ENCODE results near the gene RAD23A.

Gene RAD23A

DNA sequence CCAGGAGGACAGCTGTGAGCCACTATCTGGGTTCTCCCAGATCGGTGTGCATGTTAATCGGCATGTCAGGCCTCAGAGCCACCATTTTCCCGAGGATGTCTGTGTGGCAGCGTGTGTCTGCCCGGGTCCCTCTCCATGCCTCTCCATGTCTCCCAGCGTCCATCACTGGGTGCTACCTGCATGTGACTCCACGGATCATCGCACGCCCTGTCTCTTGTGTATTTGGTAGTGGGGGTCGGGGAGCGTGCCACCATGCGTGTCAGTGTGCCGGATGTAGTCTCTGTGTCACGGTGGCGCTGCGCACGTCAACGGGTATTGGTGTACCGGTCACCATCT is 55.5 kb downstream of the RAD23A start:
- TF ChIP-seq CTCF (conservative IDR thresholded peaks at IDR 0.05; ENCODE audit: low read depth): no peak
- H3K27ac ChIP-seq: peak overlapping the region; percentile 98
- ChIA-PET POLR2A (ENCODE audit: low non-redundant PET) (no interaction called here), CTCF (interaction anchor here (1.3 kb wide), 2 partner anchors 9 to 33 kb away, joined by 3 to 6 read pairs; no protein-coding TSS in a partner anchor)
- DNase-seq (ENCODE audit: low spot score): no peak

- ChIA-PET POLR2A (ENCODE audit: low non-redundant PET) (no interaction called here), CTCF (interaction anchor here (1.3 kb wide), 2 partner anchors 9 to 32 kb away, joined by 3 to 6 read pairs; no protein-coding TSS in a partner anchor)
- DNase-seq (ENCODE audit: low spot score): no peak
- no peak for TF ChIP-seq CTCF (conservative IDR thresholded peaks at IDR 0.05; ENCODE audit: low read depth)
- H3K27ac ChIP-seq: peak overlapping the region; percentile 98
Observed at GRCh38 chr19:13001502-13002165, 56.0 kb downstream of the RAD23A start.

DNA sequence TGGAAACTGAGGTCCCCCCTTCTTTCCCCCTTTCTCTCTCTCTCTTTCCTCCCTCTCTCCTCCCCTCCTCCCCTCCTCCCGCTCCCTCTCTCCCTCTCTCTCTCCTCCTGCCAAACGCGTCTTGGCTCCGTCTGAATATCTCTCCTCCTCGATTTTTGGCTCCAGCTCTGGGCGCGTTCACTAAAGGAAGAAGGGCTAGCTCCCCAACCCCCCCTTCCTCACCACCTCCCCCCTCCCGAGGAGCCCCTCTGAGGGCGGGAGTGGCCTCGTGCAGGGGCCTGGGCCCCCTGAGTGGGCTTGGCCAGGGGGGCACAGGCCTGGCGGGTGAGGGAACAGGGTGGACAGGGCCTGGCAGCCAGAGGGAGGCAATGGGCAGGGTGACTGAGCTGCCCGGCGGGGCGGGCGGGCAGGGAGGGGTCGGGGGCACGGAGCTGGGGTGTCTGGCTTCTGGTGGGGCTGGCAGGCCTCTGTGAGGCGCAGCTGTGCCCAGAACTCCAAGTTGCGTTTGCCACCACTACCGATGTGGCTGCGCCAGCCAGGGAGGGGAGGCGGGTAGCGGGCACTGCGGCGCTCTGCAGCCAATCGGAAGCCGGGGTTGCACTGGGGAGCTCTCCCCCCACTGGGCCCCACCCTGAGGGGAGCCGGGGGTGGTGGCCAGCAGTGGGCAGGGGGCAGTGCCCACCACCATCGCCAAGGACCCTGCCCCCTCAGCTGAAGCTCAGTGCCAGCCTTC is 56.7 kb downstream of the RAD23A start:
- DNase-seq (ENCODE audit: low spot score): no peak
- TF ChIP-seq CTCF (conservative IDR thresholded peaks at IDR 0.05; ENCODE audit: low read depth): no peak
- ChIA-PET CTCF (interaction anchor here (1.1 to 1.3 kb wide), 2 partner anchors 25 to 31 kb away, joined by 4 to 6 read pairs; no protein-coding TSS in a partner anchor), POLR2A (ENCODE audit: low non-redundant PET) (no interaction called here)
- H3K27ac ChIP-seq: peak overlapping the region; percentile 98

DNA sequence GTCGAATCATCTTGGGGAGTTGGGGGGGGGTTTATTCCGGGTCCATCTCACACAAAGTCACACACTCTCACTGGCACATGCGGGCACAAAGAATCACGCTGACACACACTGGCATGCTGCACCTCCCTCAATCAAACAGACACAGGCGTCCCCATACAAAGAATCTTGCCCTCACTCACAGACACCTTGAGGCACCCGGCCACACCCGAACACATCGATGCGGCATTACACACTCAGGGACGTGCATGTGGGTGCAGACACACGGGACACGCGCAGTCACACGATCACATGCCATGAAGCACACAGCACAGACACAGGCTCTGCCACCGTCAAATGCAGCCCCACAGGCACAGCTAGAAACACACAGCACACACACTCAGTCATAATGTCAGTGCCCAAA is 57.4 kb downstream of the RAD23A start:
- no peak for TF ChIP-seq CTCF (conservative IDR thresholded peaks at IDR 0.05; ENCODE audit: low read depth)
- CTCF ChIA-PET: interaction anchor here (1.1 kb wide), 1 partner anchor 25 kb away, joined by 4 read pairs; no protein-coding TSS in a partner anchor
- peak overlapping the region; percentile 98 for H3K27ac ChIP-seq
- DNase-seq (ENCODE audit: low spot score): no peak
- POLR2A ChIA-PET (ENCODE audit: low non-redundant PET): no interaction called here
